Measurements from ENCODE around the gene ZNF350.
"Not testable (repeated sequence)": the region's sequence is repeated elsewhere in the genome, so short reads cannot be mapped to it uniquely, and the experiment has no call there.

The ZNF350 gene

DNA sequence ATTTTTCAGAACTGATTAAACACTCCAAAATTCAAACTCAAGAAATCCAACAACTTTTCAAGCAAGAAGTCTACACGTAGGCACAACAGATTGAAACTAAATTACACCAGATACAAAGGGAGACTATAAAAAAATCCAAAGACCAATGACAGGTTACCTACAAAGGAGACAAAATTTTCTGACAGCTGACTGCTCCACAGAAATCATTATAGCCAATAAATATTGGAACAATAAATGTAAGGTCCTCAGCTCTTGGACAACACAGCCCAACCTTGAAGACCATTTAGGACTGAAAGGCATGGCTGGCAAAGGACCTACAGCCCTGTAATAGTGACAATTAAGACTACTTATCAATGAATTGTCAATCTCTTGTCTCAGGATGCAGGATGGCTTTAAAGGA, 15.9 kb downstream of the ZNF350 start:
- DNase-seq = no peak

DNA sequence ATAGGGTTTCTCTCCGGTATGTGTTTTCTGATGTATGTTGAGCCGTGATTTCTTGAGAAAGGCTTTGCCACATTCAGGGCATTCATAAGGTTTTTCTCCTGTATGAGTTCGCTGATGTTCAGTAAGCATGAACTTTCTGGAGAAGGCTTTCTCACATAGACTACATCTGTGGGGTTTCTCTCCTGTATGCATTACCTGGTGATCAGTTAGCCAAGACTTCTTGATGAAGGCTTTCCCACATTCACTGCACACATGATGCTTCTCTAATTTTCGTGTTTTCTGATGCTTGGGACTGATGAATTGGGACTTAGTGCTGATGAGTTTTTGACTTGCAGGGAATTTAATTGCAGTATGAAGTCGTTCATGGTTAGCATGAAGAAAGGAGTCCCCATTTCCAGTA, 21.1 kb downstream of the ZNF350 start:
- no peak for DNase-seq

DNA sequence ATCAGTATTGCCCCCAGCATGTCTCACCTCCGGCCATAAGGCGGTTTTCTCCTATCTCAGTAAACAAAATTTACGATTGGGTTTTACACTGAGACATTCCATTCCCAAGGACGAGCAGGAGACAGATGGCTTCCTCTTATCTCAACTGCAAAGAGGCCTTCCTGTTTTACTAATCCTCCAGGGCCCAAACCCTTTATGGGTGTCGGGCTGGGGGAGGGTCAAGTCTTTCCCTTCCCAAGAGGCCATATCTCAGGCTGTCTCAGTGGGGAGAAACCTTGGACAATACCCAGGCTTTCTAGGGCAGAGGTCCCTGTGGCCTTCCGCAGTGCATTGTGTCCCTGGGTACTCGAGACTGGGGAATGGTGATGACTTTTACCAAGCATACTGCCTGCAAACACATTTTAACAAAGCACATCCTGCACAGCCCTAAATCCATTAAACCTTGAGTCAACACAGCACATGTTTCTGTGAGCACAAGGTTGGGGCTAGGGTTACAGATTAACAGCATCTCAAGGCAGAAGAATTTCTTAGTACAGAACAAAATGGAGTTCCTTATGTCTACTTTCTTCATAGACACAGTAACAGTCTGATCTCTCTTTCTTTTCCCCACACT, 25.9 kb downstream of the ZNF350 start:
- DNase-seq = not testable (repeated sequence)

GRCh38 chr19:51959791-51960190, 26.8 kb downstream of the ZNF350 start:
- DNase-seq = no peak

DNA sequence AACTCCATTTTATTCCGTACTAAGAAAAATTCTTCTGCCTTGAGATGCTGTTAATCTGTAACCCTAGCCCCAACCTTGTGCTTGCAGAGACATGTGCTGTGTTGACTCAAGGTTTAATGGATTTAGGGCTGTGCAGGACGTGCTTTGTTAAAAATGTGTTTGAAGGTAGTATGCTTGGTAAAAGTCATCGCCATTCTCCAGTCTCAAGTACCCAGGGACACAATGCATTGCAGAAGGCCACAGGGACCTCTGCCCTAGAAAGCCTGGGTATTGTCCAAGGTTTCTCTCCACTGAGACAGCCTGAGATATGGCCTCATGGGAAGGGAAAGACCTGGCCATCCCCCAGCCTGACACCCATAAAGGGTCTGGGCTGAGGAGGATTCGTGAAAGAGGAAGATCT, 28.8 kb downstream of the ZNF350 start:
- DNase-seq = not testable (repeated sequence)

DNA sequence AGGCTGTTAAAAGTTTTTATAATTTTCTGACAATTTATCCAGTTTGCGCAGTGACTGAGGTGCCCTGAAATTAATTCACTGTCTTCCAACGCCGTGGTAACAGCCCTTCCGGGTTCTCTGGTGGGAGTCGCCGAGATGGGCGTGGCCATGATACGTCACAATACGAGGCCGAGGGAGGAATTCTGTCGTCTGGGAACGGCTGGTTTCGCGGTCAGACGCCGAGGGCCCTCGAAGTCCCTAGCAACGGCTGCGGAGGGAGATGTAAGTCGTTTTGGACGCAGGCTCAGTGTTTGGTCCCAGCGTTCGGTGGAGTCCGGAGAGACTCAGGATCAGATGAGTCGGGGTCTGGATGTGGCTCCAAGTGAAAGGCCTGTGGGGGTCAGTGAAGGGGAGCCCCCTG, 37.7 kb downstream of the ZNF350 start:
- no peak for DNase-seq

DNA sequence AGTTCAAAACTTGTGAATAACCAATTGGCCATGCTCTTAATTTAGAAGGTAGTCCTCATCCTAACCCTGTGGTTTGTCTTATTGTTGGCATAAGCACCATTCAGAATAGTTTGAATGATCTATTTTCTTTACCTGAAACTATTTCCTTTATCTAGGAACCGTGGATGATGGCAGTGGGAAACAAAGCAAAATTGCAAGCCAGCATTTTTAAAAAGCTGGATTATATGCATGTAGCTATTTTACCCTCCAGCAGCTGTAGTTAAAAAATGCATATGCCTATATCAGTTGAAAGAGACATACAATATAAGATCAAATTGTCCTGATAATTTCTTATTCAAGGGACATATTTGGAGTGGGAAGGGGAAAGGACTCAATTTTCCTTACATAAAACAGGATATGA, 40.0 kb downstream of the ZNF350 start:
- DNase-seq = no peak

DNA sequence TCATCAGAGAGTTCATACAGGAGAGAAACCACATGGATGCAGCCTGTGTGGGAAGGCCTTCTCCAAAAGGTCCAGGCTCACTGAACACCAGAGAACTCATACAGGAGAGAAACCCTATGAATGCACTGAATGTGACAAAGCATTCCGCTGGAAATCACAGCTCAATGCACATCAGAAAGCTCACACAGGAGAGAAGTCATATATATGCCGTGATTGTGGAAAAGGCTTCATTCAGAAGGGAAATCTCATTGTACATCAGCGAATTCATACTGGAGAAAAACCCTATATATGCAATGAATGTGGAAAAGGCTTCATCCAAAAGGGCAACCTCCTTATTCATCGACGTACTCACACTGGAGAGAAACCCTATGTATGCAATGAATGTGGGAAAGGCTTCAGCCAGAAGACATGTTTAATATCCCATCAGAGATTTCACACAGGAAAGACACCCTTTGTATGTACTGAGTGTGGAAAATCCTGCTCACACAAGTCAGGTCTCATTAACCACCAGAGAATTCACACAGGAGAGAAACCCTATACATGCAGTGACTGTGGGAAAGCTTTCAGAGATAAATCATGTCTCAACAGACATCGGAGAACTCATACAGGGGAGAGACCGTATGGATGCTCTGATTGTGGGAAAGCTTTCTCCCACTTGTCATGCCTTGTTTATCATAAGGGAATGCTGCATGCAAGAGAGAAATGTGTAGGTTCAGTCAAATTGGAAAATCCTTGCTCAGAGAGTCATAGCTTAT, 41.7 kb downstream of the ZNF350 start:
- no peak for DNase-seq

DNA sequence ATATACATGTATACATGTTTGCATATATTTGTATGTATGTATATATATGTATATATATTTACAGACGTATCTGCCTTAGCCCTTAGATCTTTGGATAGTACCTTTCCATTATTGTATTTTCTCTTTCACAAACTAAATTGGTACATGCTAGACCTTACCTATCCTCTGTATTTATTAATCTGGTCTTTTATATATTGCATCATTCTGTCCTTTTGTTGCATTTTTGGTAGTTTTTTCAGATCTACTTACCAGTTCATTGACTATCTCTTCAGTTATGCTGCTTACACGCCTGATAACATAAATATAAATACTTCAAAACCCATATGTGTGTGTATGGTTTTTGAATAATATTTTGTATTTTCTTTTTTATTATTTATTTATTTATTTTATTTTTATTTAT, 47.7 kb downstream of the ZNF350 start:
- no peak for DNase-seq

DNA sequence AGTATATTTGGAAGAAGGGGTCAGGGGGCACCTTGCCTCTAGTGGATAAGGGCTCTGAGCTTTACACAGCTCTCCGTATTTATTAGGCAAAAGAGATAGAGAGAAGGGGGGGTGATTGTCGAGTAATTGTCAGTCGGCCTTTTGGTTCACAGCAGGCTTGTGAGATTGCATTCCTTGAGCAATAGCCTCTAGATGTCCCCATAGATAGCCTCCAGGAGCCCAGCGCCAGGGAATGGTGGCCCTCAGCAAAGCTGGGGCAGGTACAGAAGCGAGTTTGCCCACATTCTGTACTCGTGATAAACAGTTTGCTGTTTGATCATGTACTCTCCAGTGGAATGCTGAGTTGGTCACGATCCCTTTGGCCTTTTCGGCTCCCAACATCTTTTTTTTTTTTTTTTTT, 54.7 kb downstream of the ZNF350 start:
- no peak for DNase-seq

DNA sequence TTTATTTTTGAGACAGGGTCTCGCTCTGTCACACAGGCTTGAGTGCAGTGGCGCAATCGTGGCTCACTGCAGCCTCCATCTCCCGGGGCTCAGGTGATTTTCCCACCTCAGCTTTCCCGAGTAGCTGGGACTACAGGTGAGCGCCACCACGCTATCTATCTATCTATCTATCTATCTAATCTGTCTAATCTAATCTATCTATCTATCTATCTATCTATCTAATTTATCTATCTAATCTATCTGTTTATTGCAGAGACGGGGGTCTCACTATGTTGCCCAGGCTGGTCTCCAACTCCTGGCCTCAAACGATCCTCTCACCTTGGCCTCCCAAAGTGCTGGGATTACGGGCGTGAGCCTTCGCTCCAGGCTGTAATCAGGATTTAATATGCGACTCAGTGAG, 58.8 kb downstream of the ZNF350 start:
- no peak for DNase-seq

- DNase-seq = peak; percentile 87
These were observed 59.6 kb downstream of the ZNF350 start, which contains the start of gene ZNF613 for GRCh38 chr19:51926784-51927741. ZNF613 (plus strand) TSS chr19:51927472; CDS start chr19:51936221, 8,749 bp downstream.

GRCh38 chr19:51926426-51926783, 60.2 kb downstream of the ZNF350 start:
- DNase-seq = no peak

DNA sequence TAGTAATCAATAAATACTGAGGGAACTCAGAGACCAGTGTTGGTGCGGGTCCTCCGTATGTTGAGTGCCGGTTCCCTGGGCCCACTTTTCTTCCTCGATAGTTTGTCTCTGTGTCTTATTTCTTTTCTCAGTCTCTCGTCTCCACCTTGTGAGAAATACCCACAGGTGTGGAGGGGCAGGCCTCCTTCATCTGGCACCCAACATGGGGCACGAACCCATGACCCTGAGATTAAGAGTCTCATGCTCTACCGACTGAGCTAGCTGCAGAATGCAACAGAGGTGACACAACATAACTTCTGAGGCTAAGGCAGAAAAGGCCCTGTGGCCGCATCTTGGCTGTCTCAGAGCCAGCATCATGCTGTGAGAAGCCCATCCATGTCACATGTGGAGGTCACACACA, 64.7 kb downstream of the ZNF350 start:
- DNase-seq = no peak

GRCh38 chr19:51919606-51920005, 67.0 kb downstream of the ZNF350 start:
- DNase-seq = no peak

- DNase-seq = no peak
These were observed 70.5 kb downstream of the ZNF350 start for GRCh38 chr19:51916167-51916566.

DNA sequence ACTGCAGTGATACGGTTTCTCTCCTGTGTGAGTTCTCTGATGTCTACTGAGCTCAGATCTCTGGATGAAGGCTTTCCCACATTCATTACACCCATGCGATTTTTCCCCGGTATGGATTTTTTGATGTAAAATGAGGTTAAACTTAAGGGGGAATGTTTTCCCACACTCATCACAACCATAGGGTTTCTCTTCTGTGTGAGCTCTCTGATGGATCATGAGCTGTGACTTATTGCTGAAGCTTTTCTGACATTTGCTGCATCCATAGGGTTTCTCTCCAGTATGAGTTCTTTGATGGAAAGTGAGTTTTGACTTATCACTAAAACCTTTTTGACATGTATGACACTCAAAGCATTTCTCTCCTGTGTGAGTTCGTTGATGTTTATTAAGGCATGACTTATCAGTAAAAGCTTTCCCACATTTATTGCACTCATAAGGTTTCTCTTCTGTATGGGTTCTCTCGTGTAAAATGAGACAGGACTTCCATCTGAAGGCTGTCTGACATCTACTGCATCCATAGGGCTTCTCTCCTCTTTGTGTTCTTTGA, 71.2 kb downstream of the ZNF350 start:
- no peak for DNase-seq

All from activated CD4-positive, alpha-beta T cell treated with anti-CD3 and anti-CD28 coated beads for 48 hours (primary cell).